SU-DHL-6 (cell line): ENCODE results near the gene INSR.

Experiments
- EZH2phosphoT487 ChIP-seq: fragments of 200-600 bp; sonication (generic), shearing (Covaris generic); conservative IDR thresholded peaks from 2 replicates; pipeline ENCODE4 v1.6.1; 2018; ENCODE audit warnings: mild to moderate bottlenecking, antibody characterized with exemption, low read length, moderate library complexity, mixed read lengths
- TF ChIP-seq, protein P1 (sequence below): fragments of 200-600 bp; sonication (generic); IDR thresholded peaks from one replicate; pipeline ENCODE4 v1.5.1; 2017; ENCODE audit warnings: antibody characterized with exemption, mild to moderate bottlenecking, low read length, moderate library complexity; ENCODE audit not compliant: insufficient read depth, poor library complexity, severe bottlenecking

DNA sequence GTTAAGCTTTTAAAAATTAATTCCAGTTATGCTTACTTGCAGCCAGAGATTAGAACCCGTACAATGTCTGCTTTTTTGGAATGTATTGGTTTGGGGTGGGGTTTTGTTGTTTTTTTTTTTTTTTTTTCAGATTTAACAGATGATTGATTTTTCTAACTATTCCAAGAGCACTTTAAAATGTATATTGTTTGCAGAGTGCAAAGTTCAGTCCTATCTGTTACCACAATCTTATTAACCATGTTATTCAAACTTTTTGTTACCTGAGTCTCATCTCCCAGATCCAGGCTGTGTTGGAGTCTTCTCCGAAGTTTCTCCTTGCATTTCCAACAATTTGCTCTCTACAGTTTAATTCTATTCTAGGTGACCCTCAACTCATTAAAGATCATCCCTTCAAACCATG lies 91.3 kb downstream of the INSR start:
- TF ChIP-seq, protein P1, sequence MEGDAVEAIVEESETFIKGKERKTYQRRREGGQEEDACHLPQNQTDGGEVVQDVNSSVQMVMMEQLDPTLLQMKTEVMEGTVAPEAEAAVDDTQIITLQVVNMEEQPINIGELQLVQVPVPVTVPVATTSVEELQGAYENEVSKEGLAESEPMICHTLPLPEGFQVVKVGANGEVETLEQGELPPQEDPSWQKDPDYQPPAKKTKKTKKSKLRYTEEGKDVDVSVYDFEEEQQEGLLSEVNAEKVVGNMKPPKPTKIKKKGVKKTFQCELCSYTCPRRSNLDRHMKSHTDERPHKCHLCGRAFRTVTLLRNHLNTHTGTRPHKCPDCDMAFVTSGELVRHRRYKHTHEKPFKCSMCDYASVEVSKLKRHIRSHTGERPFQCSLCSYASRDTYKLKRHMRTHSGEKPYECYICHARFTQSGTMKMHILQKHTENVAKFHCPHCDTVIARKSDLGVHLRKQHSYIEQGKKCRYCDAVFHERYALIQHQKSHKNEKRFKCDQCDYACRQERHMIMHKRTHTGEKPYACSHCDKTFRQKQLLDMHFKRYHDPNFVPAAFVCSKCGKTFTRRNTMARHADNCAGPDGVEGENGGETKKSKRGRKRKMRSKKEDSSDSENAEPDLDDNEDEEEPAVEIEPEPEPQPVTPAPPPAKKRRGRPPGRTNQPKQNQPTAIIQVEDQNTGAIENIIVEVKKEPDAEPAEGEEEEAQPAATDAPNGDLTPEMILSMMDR, result no peak
- no peak for TF ChIP-seq EZH2phosphoT487
